ENCODE measurements around the gene NOA1. TPM values are rescaled to one million over a fixed set of nuclear protein-coding genes. Genes with fewer than 3 reads are reported as not detected.

Gene NOA1
- total RNA-seq: 34.2 and 38.1 TPM in 2 replicates

GRCh38 chr4:56977321-56978012 is at the start of gene NOA1:
NOA1 (minus strand) TSS chr4:56977606; CDS start chr4:56977585, 21 bp downstream.

GRCh38 chr4:56978750-56979303 is 1.4 kb upstream of the NOA1 start, which contains the start of gene POLR2B:
POLR2B (plus strand) TSS chr4:56978896; CDS start chr4:56978986, 90 bp downstream.

Small RNA genes within 50 kb of the gene (small RNA-seq; reads per million reads assigned to genes)
- not detected for gene RNU6-998P

Other genes starting within 250 kb of the NOA1 start
- gene SPINK2, start 155.9 kb downstream of the NOA1 start, total RNA-seq: not detected in 2 replicates
- gene REST, start 69.7 kb downstream of the NOA1 start, total RNA-seq: 40.0 and 51.0 TPM in 2 replicates
- 88.3 and 90.3 TPM in 2 replicates for gene POLR2B, start 1.3 kb upstream of the NOA1 start, total RNA-seq
- 39.0 and 55.4 TPM in 2 replicates for gene IGFBP7, start 132.8 kb upstream of the NOA1 start, total RNA-seq

Data from placental epithelial cell (primary cell).